HG03097 (cell line): ENCODE results near the gene FAM228B.
"Not testable (repeated sequence)": the region's sequence is repeated elsewhere in the genome, so short reads cannot be mapped to it uniquely, and the experiment has no call there.

ENCODE experiments used
- ATAC-seq: cut with Tn5 transposase; IDR thresholded peaks from one replicate; pipeline ENCODE4 v1.9.1; 2021; ENCODE audit not compliant: unreplicated experiment, low FRiP score

The FAM228B gene

GRCh38 chr2:24101992-24102391 is 21.3 kb upstream of the FAM228B start:
- no peak for ATAC-seq

- no peak for ATAC-seq
Measured at GRCh38 chr2:24102677-24103076, 20.6 kb upstream of the FAM228B start.

- no peak for ATAC-seq
Measured at GRCh38 chr2:24104110-24104650, 19.1 kb upstream of the FAM228B start.

- no peak for ATAC-seq
Measured at GRCh38 chr2:24104906-24105305, 18.4 kb upstream of the FAM228B start.

GRCh38 chr2:24105816-24106215 is 17.5 kb upstream of the FAM228B start:
- ATAC-seq: no peak

- ATAC-seq: no peak
Measured at GRCh38 chr2:24106786-24107185, 16.5 kb upstream of the FAM228B start.

GRCh38 chr2:24107336-24107735 is 15.9 kb upstream of the FAM228B start:
- no peak for ATAC-seq

- not testable (repeated sequence) for ATAC-seq
Measured at GRCh38 chr2:24109431-24109830, 13.8 kb upstream of the FAM228B start.

- no peak for ATAC-seq
Measured at GRCh38 chr2:24110660-24111303, 12.5 kb upstream of the FAM228B start.

- ATAC-seq: no peak
Measured at GRCh38 chr2:24111407-24111901, 11.8 kb upstream of the FAM228B start.

GRCh38 chr2:24115057-24115456 is 8.2 kb upstream of the FAM228B start:
- no peak for ATAC-seq

- ATAC-seq: no peak
Measured at GRCh38 chr2:24117902-24118301, 5.4 kb upstream of the FAM228B start.

GRCh38 chr2:24121066-24121465 is 2.2 kb upstream of the FAM228B start:
- no peak for ATAC-seq

GRCh38 chr2:24121469-24121868 is 1.8 kb upstream of the FAM228B start:
- no peak for ATAC-seq

GRCh38 chr2:24122366-24123194 is 689 bp upstream of the FAM228B start:
- peak; percentile 12 for ATAC-seq

- ATAC-seq: no peak
Measured at GRCh38 chr2:24123922-24124580, 782 bp downstream of the FAM228B start.

GRCh38 chr2:24125956-24126355 is 2.7 kb downstream of the FAM228B start:
- no peak for ATAC-seq

- no peak for ATAC-seq
Measured at GRCh38 chr2:24132543-24132942, 9.3 kb downstream of the FAM228B start.

GRCh38 chr2:24140305-24140704 is 17.0 kb downstream of the FAM228B start:
- not testable (repeated sequence) for ATAC-seq

GRCh38 chr2:24147364-24147763 is 24.1 kb downstream of the FAM228B start:
- no peak for ATAC-seq
